Glutamatergic neuron (in vitro differentiated cells): Measurements from ENCODE around the gene SH3PXD2B. TPM values are rescaled to one million over a fixed set of nuclear protein-coding genes. Genes with fewer than 3 reads are reported as not detected.

Experiments
- DNase-seq: peaks from one replicate; pipeline ENCODE4 v3.0.0; 2022
- H3K27ac Mint-ChIP-seq: one replicate; pipeline ENCODE4 v1.8.0; 2020; ENCODE audit warnings: mild to moderate bottlenecking, mixed read lengths, inconsistent platforms; ENCODE audit not compliant: unreplicated experiment
- H3K27me3 Mint-ChIP-seq: one replicate; pipeline ENCODE4 v1.8.0; 2020; ENCODE audit warnings: mild to moderate bottlenecking, moderate library complexity, mixed read lengths, inconsistent platforms; ENCODE audit not compliant: unreplicated experiment
- H3K36me3 Mint-ChIP-seq: one replicate; pipeline ENCODE4 v1.8.0; 2020; ENCODE audit warnings: mild to moderate bottlenecking, mixed read lengths, inconsistent platforms; ENCODE audit not compliant: unreplicated experiment
- H3K4me1 Mint-ChIP-seq: one replicate; pipeline ENCODE4 v1.8.0; 2020; ENCODE audit warnings: mild to moderate bottlenecking, low read depth, mixed read lengths, inconsistent platforms; ENCODE audit not compliant: unreplicated experiment
- H3K4me3 Mint-ChIP-seq: one replicate; pipeline ENCODE4 v1.8.0; 2020; ENCODE audit warnings: mild to moderate bottlenecking, mixed read lengths, inconsistent platforms; ENCODE audit not compliant: unreplicated experiment
- H3K9me3 Mint-ChIP-seq: one replicate; pipeline ENCODE4 v1.8.0; 2020; ENCODE audit warnings: mild to moderate bottlenecking, moderate library complexity, mixed read lengths, inconsistent platforms; ENCODE audit not compliant: unreplicated experiment
- CTCF ChIP-seq: fragments of 200-600 bp; sonication (generic); IDR thresholded peaks from one replicate; pipeline ENCODE4 v1.5.0; 2021; ENCODE audit not compliant: partially characterized antibody, unreplicated experiment
- total RNA-seq: library from RNA; stranded (reverse); fragmentation: NEBNext Ultra II Directional; extraction: Animal tissue kit (Norgen Biotek cat#: 25700); gene quantifications from one replicate; pipeline ENCODE4 v1.2.1, GENCODE V29; 2021; ENCODE audit not compliant: unreplicated experiment

SH3PXD2B gene
- total RNA-seq, 1 donor from 2014 or later: 96.8 TPM

GRCh38 chr5:172437445-172438318 lies 16.6 kb downstream of the SH3PXD2B start:
- Mint-ChIP-seq H3K4me1 (peaks cover 40% of the 10 kb centered on the region), H3K9me3 (peaks cover 3% of the 10 kb centered on the region), H3K27me3 (no peaks in the 10 kb centered on the region), H3K36me3 (no peaks in the 10 kb centered on the region), H3K4me3 (no peak overlapping the region), H3K27ac (no peak overlapping the region)
- no peak for DNase-seq
- TF ChIP-seq CTCF: no peak

- Mint-ChIP-seq H3K36me3 (no peaks in the 10 kb centered on the region), H3K4me1 (peaks cover 35% of the 10 kb centered on the region), H3K4me3 (no peak overlapping the region), H3K27me3 (no peaks in the 10 kb centered on the region), H3K27ac (no peak overlapping the region), H3K9me3 (peaks cover 3% of the 10 kb centered on the region)
- no peak for DNase-seq
- TF ChIP-seq CTCF: no peak
Measured at GRCh38 chr5:172436879-172437369, 17.4 kb downstream of the SH3PXD2B start.

- no peak for TF ChIP-seq CTCF
- no peak overlapping the region for H3K27ac Mint-ChIP-seq
- H3K4me3 Mint-ChIP-seq: no peak overlapping the region
- DNase-seq: no peak
- H3K4me1 Mint-ChIP-seq: peaks cover 33% of the 10 kb centered on the region
- H3K27me3 Mint-ChIP-seq: no peaks in the 10 kb centered on the region
- peaks cover 3% of the 10 kb centered on the region for H3K9me3 Mint-ChIP-seq
- no peaks in the 10 kb centered on the region for H3K36me3 Mint-ChIP-seq
Measured at GRCh38 chr5:172436078-172436878, 18.0 kb downstream of the SH3PXD2B start.

- no peaks in the 10 kb centered on the region for H3K36me3 Mint-ChIP-seq
- no peaks in the 10 kb centered on the region for H3K27me3 Mint-ChIP-seq
- DNase-seq: no peak
Measured at GRCh38 chr5:172435362-172436077, 18.8 kb downstream of the SH3PXD2B start.

More at GRCh38 chr5:172435362-172436077, 18.8 kb downstream of the SH3PXD2B start:
- H3K4me1 Mint-ChIP-seq: peaks cover 33% of the 10 kb centered on the region
- no peak overlapping the region for H3K27ac Mint-ChIP-seq
- no peak for TF ChIP-seq CTCF
- no peak overlapping the region for H3K4me3 Mint-ChIP-seq
- H3K9me3 Mint-ChIP-seq: peaks cover 3% of the 10 kb centered on the region
